ENCODE measurements around the gene ZNF407.

The ZNF407 gene

DNA sequence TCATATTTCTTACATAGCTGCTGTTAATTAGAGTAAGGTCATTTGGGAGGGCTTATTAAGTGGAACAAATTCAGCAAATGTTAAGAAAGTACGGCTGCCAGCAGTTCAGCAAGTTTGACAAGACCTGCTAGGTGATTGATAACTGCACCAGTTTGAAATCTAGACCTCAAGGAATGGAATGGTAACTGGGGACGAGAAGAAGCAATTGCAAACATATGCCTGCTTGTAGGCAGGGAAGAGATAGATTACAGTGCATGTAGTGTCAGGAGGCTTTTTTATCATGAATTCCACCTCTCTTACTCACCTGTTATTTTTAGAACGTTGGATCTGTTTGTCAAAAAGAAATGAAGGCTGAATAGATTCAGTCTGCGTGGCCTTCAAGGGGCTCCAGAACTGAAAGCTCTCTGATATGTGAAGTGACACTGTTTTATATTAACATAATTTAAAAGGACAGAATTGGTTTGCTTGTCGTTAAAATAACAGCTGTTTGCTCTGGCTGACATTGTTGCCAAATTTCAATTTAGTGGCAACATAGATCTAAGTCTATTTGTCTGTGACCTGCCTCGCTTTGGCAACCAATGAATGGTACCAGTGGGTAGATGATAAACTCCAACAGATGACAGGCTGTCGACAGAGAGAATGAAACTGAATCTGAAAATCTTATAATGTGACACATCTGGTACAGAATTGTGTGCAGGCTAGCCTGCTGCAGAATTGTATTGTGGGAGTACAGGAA lies 199.3 kb downstream of the ZNF407 start:
- ATAC-seq (ENCODE audit: low read depth) (peak; percentile 75), DNase-seq (ENCODE audit: low spot score) (no peak)
- H3K27ac ChIP-seq (ENCODE audit: poor library complexity, severe bottlenecking) = no peak overlapping the region
- TF ChIP-seq, protein P1, sequence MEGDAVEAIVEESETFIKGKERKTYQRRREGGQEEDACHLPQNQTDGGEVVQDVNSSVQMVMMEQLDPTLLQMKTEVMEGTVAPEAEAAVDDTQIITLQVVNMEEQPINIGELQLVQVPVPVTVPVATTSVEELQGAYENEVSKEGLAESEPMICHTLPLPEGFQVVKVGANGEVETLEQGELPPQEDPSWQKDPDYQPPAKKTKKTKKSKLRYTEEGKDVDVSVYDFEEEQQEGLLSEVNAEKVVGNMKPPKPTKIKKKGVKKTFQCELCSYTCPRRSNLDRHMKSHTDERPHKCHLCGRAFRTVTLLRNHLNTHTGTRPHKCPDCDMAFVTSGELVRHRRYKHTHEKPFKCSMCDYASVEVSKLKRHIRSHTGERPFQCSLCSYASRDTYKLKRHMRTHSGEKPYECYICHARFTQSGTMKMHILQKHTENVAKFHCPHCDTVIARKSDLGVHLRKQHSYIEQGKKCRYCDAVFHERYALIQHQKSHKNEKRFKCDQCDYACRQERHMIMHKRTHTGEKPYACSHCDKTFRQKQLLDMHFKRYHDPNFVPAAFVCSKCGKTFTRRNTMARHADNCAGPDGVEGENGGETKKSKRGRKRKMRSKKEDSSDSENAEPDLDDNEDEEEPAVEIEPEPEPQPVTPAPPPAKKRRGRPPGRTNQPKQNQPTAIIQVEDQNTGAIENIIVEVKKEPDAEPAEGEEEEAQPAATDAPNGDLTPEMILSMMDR (IDR thresholded peaks at IDR 0.05; ENCODE audit: poor library complexity, severe bottlenecking) = no peak
- H3K9me3 ChIP-seq (ENCODE audit: severe bottlenecking) = no peaks in the 10 kb centered on the region
- peaks cover 10% of the 10 kb centered on the region for H3K4me1 ChIP-seq (ENCODE audit: insufficient read depth, poor library complexity, severe bottlenecking)
- no peaks in the 10 kb centered on the region for H3K27me3 ChIP-seq (ENCODE audit: insufficient read depth, poor library complexity, severe bottlenecking)
- H3K36me3 ChIP-seq (ENCODE audit: low read depth) = no peaks in the 10 kb centered on the region
- no peak overlapping the region for H3K4me3 ChIP-seq (ENCODE audit: severe bottlenecking)

- peaks cover 10% of the 10 kb centered on the region for H3K4me1 ChIP-seq (ENCODE audit: insufficient read depth, poor library complexity, severe bottlenecking)
- ATAC-seq (ENCODE audit: low read depth) (no peak), DNase-seq (ENCODE audit: low spot score) (no peak)
- TF ChIP-seq, protein P1 (IDR thresholded peaks at IDR 0.05; ENCODE audit: poor library complexity, severe bottlenecking) = no peak
- no peak overlapping the region for H3K27ac ChIP-seq (ENCODE audit: poor library complexity, severe bottlenecking)
- H3K27me3 ChIP-seq (ENCODE audit: insufficient read depth, poor library complexity, severe bottlenecking) = no peaks in the 10 kb centered on the region
- no peaks in the 10 kb centered on the region for H3K36me3 ChIP-seq (ENCODE audit: low read depth)
- no peaks in the 10 kb centered on the region for H3K9me3 ChIP-seq (ENCODE audit: severe bottlenecking)
- H3K4me3 ChIP-seq (ENCODE audit: severe bottlenecking) = no peak overlapping the region
Measured at GRCh38 chr18:74797577-74798151, 200.0 kb downstream of the ZNF407 start.

DNA sequence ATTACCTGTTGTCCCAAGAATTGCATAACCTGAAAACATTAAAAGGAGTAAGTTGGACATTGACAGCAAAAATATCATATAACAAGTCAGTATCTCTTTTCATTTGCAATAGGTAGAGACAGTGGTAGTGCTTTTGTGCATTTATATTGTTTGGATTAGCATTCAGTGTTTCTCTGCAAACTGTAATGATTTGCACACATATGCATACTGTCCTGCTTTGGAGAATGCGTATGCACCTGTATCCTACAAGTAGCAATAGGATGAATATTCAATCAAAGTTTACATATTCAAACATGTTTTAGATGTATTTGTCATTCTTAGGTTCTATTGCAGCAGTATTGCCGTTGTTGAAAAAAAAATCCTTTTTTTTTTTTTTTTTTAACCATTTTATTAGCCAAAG lies 201.9 kb downstream of the ZNF407 start:
- Histone ChIP-seq H3K27ac (ENCODE audit: poor library complexity, severe bottlenecking) (no peak overlapping the region), H3K9me3 (ENCODE audit: severe bottlenecking) (no peaks in the 10 kb centered on the region), H3K4me3 (ENCODE audit: severe bottlenecking) (no peak overlapping the region), H3K4me1 (ENCODE audit: insufficient read depth, poor library complexity, severe bottlenecking) (peaks cover 10% of the 10 kb centered on the region), H3K27me3 (ENCODE audit: insufficient read depth, poor library complexity, severe bottlenecking) (no peaks in the 10 kb centered on the region), H3K36me3 (ENCODE audit: low read depth) (no peaks in the 10 kb centered on the region)
- no peak for DNase-seq (ENCODE audit: low spot score)
- ATAC-seq (ENCODE audit: low read depth) = no peak
- TF ChIP-seq, protein P1 (IDR thresholded peaks at IDR 0.05; ENCODE audit: poor library complexity, severe bottlenecking) = no peak

DNA sequence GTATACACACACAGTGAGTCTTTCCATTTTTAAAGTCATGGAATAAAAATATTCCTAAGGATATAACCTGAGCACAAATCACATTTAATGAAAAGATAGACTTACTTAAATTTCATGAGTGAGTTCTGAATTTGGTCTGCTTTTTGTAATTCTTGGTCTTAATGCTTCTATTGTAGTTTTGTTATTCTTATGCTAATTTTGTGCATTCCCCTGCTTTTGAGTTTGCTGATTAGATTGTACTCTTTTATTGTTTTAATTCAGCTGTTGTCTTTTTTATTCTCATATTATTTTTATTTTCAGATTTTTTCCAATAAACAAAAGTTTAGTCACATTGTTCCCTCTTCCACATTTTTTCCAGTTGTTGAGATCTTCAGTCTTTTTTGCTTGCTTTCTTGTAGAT lies 202.4 kb downstream of the ZNF407 start:
- Histone ChIP-seq H3K4me3 (ENCODE audit: severe bottlenecking) (no peak overlapping the region), H3K4me1 (ENCODE audit: insufficient read depth, poor library complexity, severe bottlenecking) (peaks cover 13% of the 10 kb centered on the region), H3K36me3 (ENCODE audit: low read depth) (no peaks in the 10 kb centered on the region), H3K27ac (ENCODE audit: poor library complexity, severe bottlenecking) (no peak overlapping the region), H3K9me3 (ENCODE audit: severe bottlenecking) (no peaks in the 10 kb centered on the region), H3K27me3 (ENCODE audit: insufficient read depth, poor library complexity, severe bottlenecking) (no peaks in the 10 kb centered on the region)
- DNase-seq (ENCODE audit: low spot score) (no peak), ATAC-seq (ENCODE audit: low read depth) (no peak)
- TF ChIP-seq, protein P1 (IDR thresholded peaks at IDR 0.05; ENCODE audit: poor library complexity, severe bottlenecking) = no peak

- H3K4me1 ChIP-seq (ENCODE audit: insufficient read depth, poor library complexity, severe bottlenecking) = peaks cover 26% of the 10 kb centered on the region
- TF ChIP-seq, protein P1 (IDR thresholded peaks at IDR 0.05; ENCODE audit: poor library complexity, severe bottlenecking) = no peak
- ATAC-seq (ENCODE audit: low read depth) (no peak), DNase-seq (ENCODE audit: low spot score) (no peak)
- no peak overlapping the region for H3K4me3 ChIP-seq (ENCODE audit: severe bottlenecking)
- no peaks in the 10 kb centered on the region for H3K9me3 ChIP-seq (ENCODE audit: severe bottlenecking)
- H3K36me3 ChIP-seq (ENCODE audit: low read depth) = no peaks in the 10 kb centered on the region
- no peak overlapping the region for H3K27ac ChIP-seq (ENCODE audit: poor library complexity, severe bottlenecking)
- H3K27me3 ChIP-seq (ENCODE audit: insufficient read depth, poor library complexity, severe bottlenecking) = no peaks in the 10 kb centered on the region
Measured at GRCh38 chr18:74803117-74803516, 205.4 kb downstream of the ZNF407 start.

Measured in RWPE2 (cell line).